GM18861 (cell line): Measurements from ENCODE around the gene MPC2.
"Not testable (repeated sequence)": the region's sequence is repeated elsewhere in the genome, so short reads cannot be mapped to it uniquely, and the experiment has no call there.

Experiments
- ATAC-seq: cut with Tn5 transposase; IDR thresholded peaks from one replicate; pipeline ENCODE4 v1.9.1; 2021; ENCODE audit not compliant: unreplicated experiment

The MPC2 gene

GRCh38 chr1:167935216-167936067, 1.4 kb downstream of the MPC2 start:
- peak; percentile 1 for ATAC-seq

GRCh38 chr1:167934426-167935215, 2.3 kb downstream of the MPC2 start:
- ATAC-seq, result no peak

GRCh38 chr1:167933788-167934187, 3.1 kb downstream of the MPC2 start:
- ATAC-seq, result no peak

GRCh38 chr1:167929725-167930124, 7.1 kb downstream of the MPC2 start:
- ATAC-seq, result no peak

DNA sequence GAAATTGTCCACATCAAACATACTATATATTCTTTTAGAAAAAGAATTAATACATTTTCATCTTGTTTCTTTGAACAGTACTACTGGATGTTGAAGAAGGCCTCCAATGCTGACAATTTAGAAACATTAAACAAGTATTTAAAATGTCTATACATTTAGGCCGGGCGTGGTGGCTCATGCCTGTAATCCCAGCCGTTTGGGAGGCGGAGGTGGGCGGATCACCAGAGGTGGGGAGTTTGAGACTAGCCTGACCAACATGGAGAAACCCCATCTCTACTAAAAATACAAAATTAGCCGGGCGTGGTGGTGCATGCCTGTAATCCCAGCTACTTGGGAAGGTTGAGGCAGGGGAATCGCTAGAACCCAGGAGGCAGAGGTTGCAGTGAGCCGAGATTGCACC, 8.0 kb downstream of the MPC2 start:
- not testable (repeated sequence) for ATAC-seq

DNA sequence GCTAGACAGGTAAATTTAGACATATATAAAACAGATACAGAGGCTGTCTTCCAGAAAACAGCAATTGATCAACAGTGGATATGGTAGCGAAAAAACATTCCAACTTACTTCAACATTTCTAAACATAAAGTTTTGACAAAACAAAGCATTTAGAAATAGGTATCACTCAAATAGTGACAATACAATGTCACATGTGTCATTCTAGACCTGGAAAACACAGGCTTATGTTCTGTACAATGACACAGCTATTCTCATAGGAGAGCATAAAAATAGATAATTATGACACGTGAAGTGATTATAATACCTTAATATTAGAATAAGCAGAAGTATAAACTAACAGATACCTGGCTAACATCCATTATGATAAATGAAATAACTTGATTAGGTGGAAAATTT, 8.4 kb downstream of the MPC2 start:
- ATAC-seq, result no peak

DNA sequence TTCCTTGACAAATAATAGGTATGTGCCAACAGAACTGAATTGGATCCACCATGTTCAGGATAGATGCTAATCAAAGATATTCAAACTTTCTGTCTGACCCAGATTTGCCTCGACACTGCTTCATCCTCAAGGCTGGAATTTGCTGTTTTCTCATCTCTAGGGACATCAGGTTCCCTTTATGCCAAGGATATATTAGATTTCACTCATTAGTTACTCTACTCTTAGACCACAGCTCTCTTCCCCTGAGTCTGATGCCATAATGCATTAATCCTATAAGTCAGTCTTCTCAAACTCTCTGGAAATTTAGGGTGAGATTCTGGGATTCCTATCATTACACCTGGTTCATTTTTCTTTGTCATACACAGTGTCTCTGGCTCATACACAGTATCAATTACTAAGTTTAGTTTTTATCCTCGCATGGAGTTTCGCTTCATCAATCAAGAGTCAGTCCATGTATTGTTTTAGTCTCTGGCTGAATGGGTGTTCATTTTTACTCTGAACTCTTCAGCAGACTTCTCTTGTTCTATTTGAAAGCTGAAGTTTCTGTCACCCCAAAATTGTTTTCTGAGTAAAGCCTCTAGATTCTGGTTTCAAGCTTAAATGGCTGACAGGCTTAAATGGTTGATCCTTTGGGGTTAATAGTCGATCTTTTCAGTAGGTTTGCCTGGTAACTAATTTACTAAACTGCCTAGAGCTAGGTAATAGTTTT, 9.7 kb downstream of the MPC2 start:
- peak; percentile 48 for ATAC-seq

GRCh38 chr1:167926486-167926997, 10.3 kb downstream of the MPC2 start:
- ATAC-seq, result no peak

- ATAC-seq, result no peak
These were observed 12.2 kb downstream of the MPC2 start for GRCh38 chr1:167924543-167925231.

DNA sequence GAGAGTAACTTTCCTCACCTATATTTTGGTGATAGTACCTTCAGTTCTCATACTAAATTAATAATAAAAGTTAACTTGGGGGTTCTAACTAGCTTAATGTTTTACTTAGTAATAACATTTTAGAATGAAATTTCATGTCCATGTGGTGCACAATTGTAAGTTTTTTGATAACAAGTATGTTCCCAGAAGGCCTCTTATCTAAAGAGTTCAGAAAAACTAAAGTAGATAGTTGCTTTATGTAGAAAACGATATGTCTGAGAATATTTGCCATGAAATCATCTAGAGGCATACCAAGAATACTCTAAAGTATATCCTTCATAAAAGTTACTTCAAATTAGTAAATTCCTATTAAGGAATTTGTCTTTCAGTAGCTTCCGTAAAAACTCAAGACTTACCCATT, 12.8 kb downstream of the MPC2 start:
- ATAC-seq, result no peak

DNA sequence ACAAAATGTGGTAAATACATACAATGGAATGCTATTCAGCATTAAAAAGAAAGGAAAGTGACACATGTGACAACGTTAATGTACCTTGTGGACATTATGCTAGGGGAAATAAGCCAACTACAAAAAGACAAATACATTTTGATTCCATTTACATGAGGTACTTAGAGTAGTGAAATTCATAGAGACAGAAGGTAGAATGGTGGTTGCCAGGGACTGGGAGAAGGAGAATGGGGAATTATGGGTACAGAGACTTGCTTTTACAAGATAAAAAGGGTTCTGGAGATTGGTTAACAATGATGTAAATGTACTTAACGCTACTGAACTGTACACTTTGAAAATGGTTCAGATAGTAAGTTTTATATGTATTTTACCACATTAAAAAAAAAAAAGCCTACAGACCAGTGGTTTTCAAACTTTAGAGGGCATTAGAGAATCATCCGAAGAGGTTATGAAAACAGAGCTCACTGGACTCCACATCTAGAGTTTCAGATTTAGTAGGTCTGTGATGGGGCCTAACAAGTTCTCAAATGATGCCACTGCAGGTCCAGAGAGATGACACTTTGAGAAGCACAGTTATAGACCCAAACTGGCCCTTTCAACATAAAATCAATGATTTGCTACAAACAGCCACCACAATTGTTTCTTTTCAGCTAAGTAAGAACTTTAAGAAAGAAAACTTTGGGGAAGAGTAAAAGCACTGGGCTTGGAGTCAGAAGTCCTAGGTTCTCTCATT, 13.4 kb downstream of the MPC2 start:
- ATAC-seq, result no peak

GRCh38 chr1:167922611-167923074, 14.2 kb downstream of the MPC2 start:
- ATAC-seq, result no peak

DNA sequence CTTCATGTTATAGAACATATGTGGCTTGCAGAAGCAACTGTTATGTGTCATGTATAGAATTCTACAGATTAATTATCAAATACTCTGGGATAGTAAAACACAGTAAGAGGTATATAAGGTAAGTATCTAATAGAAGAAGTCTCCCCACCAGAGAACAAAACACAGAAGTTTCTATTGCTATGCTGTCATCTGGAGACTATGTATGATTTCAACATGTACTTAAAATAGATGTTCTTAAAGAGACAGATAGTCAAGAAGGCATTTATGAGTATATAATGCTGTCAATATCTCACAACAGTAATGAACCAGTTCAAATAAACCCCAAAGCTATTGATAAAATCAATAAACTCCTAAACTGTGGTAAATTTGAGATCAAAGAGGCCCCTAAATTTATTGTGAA, 14.8 kb downstream of the MPC2 start:
- no peak for ATAC-seq

DNA sequence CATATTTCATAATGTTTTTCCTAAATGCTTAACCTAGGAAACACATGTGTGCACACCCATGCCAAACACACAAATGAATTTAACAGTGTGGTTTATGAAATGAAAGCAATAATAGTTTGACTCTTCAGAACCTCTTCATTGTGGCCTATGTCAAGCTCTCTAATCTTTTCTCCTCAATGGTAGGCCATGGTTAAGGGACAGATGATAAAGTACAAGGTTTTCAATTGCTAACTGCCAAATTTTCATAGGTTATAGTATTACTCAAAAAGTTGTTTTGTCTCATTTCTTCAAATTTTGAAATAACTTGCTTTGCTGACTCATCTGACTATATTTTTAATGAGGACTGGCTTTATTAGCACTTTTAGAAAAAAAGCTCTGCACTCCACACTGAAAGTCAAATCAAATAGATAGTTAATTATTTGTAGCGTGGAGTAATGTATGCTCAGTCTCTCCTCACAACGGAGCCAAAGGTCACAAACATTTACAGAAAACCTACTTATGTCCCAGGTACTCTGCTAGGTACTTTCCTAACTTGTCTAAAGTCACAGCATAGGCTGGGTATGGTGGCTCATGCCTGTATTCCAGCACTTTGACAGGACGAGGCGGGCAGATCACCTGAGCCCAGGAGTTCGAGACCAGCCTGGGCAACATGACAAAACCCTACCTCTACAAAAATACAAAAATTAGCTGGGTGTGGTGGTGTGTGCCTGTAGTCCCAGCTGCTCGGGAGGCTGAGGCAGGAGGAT, 19.9 kb downstream of the MPC2 start:
- no peak for ATAC-seq

DNA sequence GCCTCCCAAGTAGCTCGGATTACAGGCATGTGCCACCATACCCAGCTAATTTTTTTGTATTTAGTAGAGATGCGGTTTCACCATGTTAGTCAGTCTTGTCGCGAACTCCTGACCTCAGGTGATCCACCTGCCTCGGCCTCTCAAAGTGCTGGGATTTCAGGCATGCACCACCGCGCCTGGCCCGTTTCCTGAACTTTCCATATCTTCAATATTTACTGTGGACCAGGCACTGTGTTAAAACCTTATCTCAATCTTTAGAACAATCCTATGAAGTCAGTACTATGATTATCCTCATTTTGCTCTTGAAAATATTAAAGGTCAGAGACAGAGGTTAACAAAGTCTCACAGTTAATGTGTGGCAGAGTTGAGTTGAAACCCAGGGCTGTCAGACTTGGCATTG, 21.3 kb downstream of the MPC2 start:
- ATAC-seq, result no peak

GRCh38 chr1:167913895-167914496, 22.9 kb downstream of the MPC2 start, which contains the start of gene ADCY10:
Gene ADCY10 (minus strand): TSS chr1:167914134. CDS start chr1:167905140, 8,994 bp downstream.
- no peak for ATAC-seq

DNA sequence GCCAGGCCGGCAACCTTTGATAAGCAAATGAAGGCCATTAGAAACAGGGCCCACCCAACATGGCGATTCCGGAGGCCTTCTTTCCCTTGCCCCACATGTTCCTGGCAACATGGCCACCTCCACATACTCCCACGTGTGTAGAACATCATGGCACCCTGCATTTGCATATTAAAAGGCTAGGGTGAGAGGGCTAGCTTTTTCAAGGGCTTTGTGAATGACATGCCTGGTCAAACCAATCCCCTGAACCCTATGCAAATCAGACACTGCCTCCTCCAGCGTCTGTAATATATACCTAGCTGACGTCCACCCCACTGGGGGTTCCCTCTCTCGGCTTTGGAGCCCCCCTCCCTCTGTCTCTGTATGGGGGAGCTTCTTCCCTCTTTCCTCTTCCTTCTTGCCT, 24.6 kb downstream of the MPC2 start:
- ATAC-seq, result no peak

GRCh38 chr1:167911413-167911812, 25.5 kb downstream of the MPC2 start:
- ATAC-seq, result no peak

- no peak for ATAC-seq
These were observed 26.3 kb downstream of the MPC2 start for GRCh38 chr1:167910530-167910929.
